SK-MEL-5 (cell line): ENCODE data around the gene ZMYND19. TPM values are rescaled to one million over a fixed set of nuclear protein-coding genes. Genes with fewer than 3 reads are reported as not detected.

Experiments
- DNase-seq: peaks from one replicate; pipeline ENCODE4 v3.0.0-alpha.2; 2016; ENCODE audit warnings: low read depth, low spot score
- in situ Hi-C: cut with HindIII; loops from 2 replicates; pipeline ENCODE4 v1.10.0; 2016; ENCODE audit warnings: low sequenced_read_pairs, high pct_unique_total_duplicates, low pct_unique_long_range_greater_than_20kb
- total RNA-seq: library from RNA; depleted of rRNA; stranded (reverse); fragments of >200 nt; shearing (Covaris generic); gene quantifications from 2 replicates; pipeline ENCODE4 v1.2.3, GENCODE V29; 2014

The ZMYND19 gene
- total RNA-seq, 1 experiment from 2014 or later, result 31.6 TPM

GRCh38 chr9:137618105-137619067 is 28.1 kb upstream of the ZMYND19 start, which contains the start of gene EHMT1:
Gene EHMT1, plus strand, starts transcription at chr9:137619005. Its CDS starts 24 bp downstream, at chr9:137619029.
- in situ Hi-C loops, result no loop called here
- peak; percentile 78 for DNase-seq

GRCh38 chr9:137615387-137615871 is 25.1 kb upstream of the ZMYND19 start:
- in situ Hi-C loops, result no loop called here
- DNase-seq, result no peak

- in situ Hi-C loops, result no loop called here
- no peak for DNase-seq
These were observed 24.5 kb upstream of the ZMYND19 start for GRCh38 chr9:137614631-137615386.

- no peak for DNase-seq
- in situ Hi-C loops, result no loop called here
These were observed 23.6 kb upstream of the ZMYND19 start for GRCh38 chr9:137613738-137614523.

GRCh38 chr9:137613259-137613658 is 22.9 kb upstream of the ZMYND19 start:
- in situ Hi-C loops, result no loop called here
- DNase-seq, result no peak

- in situ Hi-C loops, result no loop called here
- DNase-seq, result no peak
These were observed 22.4 kb upstream of the ZMYND19 start for GRCh38 chr9:137612741-137613142.

- in situ Hi-C loops, result no loop called here
- DNase-seq, result no peak
These were observed 21.6 kb upstream of the ZMYND19 start for GRCh38 chr9:137611623-137612609.

GRCh38 chr9:137610944-137611343 is 20.6 kb upstream of the ZMYND19 start:
- in situ Hi-C loops, result no loop called here
- no peak for DNase-seq

GRCh38 chr9:137607141-137607857 is 17.0 kb upstream of the ZMYND19 start:
- DNase-seq, result no peak
- in situ Hi-C loops, result no loop called here

GRCh38 chr9:137606734-137607138 is 16.4 kb upstream of the ZMYND19 start:
- in situ Hi-C loops, result no loop called here

GRCh38 chr9:137606005-137606621 is 15.8 kb upstream of the ZMYND19 start:
- no peak for DNase-seq
- in situ Hi-C loops, result no loop called here

More at GRCh38 chr9:137606734-137607138, 16.4 kb upstream of the ZMYND19 start:
- DNase-seq, result no peak

GRCh38 chr9:137605121-137606004 is 15.1 kb upstream of the ZMYND19 start, which contains the start of gene ARRDC1:
Gene ARRDC1, plus strand, starts transcription at chr9:137605686. Its CDS starts 32 bp downstream, at chr9:137605718.
- in situ Hi-C loops, result no loop called here
- DNase-seq, result peak; percentile 82

- DNase-seq, result no peak
- in situ Hi-C loops, result no loop called here
These were observed 14.2 kb upstream of the ZMYND19 start for GRCh38 chr9:137604345-137605086.

GRCh38 chr9:137603879-137604278 is 13.6 kb upstream of the ZMYND19 start:
- no peak for DNase-seq
- in situ Hi-C loops, result no loop called here
